HEK293 (cell line): ENCODE results near the gene MCHR1.

Experiments used
- CTCF ChIP-seq: fragments of 450-650 bp; formaldehyde crosslinking; IDR thresholded peaks from 2 replicates; pipeline ENCODE4 v1.5.1; 2016; ENCODE audit warnings: missing biosample characterization, missing genetic modification characterization
- ELK4 ChIP-seq: IDR thresholded peaks from 2 replicates; pipeline ENCODE4 v1.6.1; 2011; ENCODE audit warnings: mild to moderate bottlenecking, low read depth, low read length, borderline replicate concordance
- PRDM4 ChIP-seq: fragments of 450-650 bp; formaldehyde crosslinking; IDR thresholded peaks from 2 replicates; pipeline ENCODE4 v1.5.1; 2017; ENCODE audit warnings: missing biosample characterization, missing genetic modification characterization
- ZFP3 ChIP-seq: fragments of 450-650 bp; formaldehyde crosslinking; IDR thresholded peaks from 2 replicates; pipeline ENCODE4 v1.5.1; 2016; ENCODE audit warnings: low read depth, missing biosample characterization, missing genetic modification characterization
- ZNF10 ChIP-seq: fragments of 450-650 bp; formaldehyde crosslinking; IDR thresholded peaks from 2 replicates; pipeline ENCODE4 v1.5.1; 2017; ENCODE audit warnings: missing biosample characterization, missing genetic modification characterization
- ZNF26 ChIP-seq: fragments of 450-650 bp; formaldehyde crosslinking; IDR thresholded peaks from 2 replicates; pipeline ENCODE4 v1.5.1; 2016; ENCODE audit warnings: missing biosample characterization, missing genetic modification characterization
- ZNF629 ChIP-seq: fragments of 450-650 bp; formaldehyde crosslinking; IDR thresholded peaks from 2 replicates; pipeline ENCODE4 v1.5.1; 2017; ENCODE audit warnings: missing biosample characterization, missing genetic modification characterization
- ZNF791 ChIP-seq: fragments of 450-650 bp; formaldehyde crosslinking; IDR thresholded peaks from 2 replicates; pipeline ENCODE4 v1.5.1; 2016; ENCODE audit warnings: missing biosample characterization, missing genetic modification characterization

GRCh38 chr22:40673017-40673416 lies 6.3 kb upstream of the MCHR1 start:
- no peak for TF ChIP-seq ZNF629 (tag by site-specific recombination)
- no peak for TF ChIP-seq CTCF
- TF ChIP-seq ZNF10 (tag by site-specific recombination), result no peak
- TF ChIP-seq ZNF791 (tag by site-specific recombination), result no peak
- no peak for TF ChIP-seq ELK4
- no peak for TF ChIP-seq ZNF26
- no peak for TF ChIP-seq ZFP3 (tag by site-specific recombination)
- TF ChIP-seq PRDM4 (tag by site-specific recombination), result no peak
